Measurements from ENCODE around the gene KCNB1.

KCNB1 gene

GRCh38 chr20:49437057-49437456 is 45.4 kb downstream of the KCNB1 start:
- TF ChIP-seq, protein P1, sequence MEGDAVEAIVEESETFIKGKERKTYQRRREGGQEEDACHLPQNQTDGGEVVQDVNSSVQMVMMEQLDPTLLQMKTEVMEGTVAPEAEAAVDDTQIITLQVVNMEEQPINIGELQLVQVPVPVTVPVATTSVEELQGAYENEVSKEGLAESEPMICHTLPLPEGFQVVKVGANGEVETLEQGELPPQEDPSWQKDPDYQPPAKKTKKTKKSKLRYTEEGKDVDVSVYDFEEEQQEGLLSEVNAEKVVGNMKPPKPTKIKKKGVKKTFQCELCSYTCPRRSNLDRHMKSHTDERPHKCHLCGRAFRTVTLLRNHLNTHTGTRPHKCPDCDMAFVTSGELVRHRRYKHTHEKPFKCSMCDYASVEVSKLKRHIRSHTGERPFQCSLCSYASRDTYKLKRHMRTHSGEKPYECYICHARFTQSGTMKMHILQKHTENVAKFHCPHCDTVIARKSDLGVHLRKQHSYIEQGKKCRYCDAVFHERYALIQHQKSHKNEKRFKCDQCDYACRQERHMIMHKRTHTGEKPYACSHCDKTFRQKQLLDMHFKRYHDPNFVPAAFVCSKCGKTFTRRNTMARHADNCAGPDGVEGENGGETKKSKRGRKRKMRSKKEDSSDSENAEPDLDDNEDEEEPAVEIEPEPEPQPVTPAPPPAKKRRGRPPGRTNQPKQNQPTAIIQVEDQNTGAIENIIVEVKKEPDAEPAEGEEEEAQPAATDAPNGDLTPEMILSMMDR (conservative IDR thresholded peaks at IDR 0.05) = no peak
- no peak for TF ChIP-seq ZFX (IDR thresholded peaks at IDR 0.05)
- H3K27ac ChIP-seq = no peak overlapping the region

GRCh38 chr20:49435639-49436038 is 46.8 kb downstream of the KCNB1 start:
- no peak for TF ChIP-seq ZFX (IDR thresholded peaks at IDR 0.05)
- no peak overlapping the region for H3K27ac ChIP-seq

DNA sequence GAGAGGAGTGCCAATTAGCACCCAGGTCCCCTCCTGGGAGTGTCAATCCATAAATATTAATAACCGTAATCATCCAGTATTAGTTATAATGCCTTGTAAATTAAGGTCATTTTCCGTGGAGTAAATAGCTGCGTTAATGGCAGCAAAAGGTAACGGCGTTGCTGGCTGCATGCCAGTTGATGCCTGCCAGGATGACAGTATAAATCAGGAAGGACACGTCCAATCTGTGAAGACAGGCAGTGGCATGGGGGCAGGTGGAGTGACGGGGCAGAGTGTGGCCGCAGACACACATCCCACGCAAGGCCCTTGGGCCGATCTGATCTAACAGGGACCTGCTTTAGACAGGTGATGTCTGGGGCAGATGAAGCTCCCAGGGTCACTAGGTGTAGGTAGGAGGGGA is 49.1 kb downstream of the KCNB1 start:
- TF ChIP-seq, protein P1 (conservative IDR thresholded peaks at IDR 0.05) = no peak
- no peak for TF ChIP-seq ZFX (IDR thresholded peaks at IDR 0.05)
- no peak overlapping the region for H3K27ac ChIP-seq

- H3K27ac ChIP-seq = no peak overlapping the region
- TF ChIP-seq, protein P1 (conservative IDR thresholded peaks at IDR 0.05) = no peak
- TF ChIP-seq ZFX (IDR thresholded peaks at IDR 0.05) = no peak
These were observed 49.9 kb downstream of the KCNB1 start for GRCh38 chr20:49432550-49432949.

DNA sequence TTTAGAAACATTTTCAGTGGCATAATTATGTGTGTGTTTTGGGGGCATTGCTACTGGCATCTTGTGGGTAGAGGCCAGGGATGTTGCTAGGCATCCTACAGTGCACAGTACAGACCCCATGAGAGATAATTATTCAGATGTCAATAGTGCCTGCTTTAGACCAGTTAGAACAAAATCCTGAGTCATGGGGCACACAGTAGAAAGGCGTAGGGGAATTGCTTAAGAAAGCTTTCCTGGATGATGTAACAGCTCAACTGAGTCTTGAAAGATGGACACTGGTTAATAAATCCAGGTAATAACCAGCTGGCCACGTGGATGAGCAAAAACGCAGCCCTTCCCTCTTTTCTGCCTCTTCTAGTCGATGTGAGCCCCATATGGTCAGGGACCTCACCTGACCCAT is 51.1 kb downstream of the KCNB1 start:
- TF ChIP-seq, protein P1 (conservative IDR thresholded peaks at IDR 0.05) = no peak
- TF ChIP-seq ZFX (IDR thresholded peaks at IDR 0.05) = no peak
- H3K27ac ChIP-seq = no peak overlapping the region

DNA sequence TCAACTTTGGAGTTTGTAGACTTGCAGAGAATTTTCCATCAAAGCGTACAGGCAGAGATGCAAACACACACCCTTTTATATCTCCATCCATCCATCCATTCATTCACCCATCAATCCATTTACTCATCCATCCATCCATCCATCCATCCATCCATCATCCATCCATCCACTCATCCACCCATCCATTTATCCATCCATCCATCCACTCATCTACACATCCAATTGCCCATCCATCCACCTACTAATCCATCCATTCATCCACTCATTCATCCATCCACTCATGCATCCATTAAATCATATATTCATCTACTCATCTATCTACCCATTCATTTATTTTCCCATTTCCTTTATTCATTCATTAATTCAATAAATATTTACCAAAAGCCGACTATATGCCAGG is 52.1 kb downstream of the KCNB1 start:
- no peak overlapping the region for H3K27ac ChIP-seq
- no peak for TF ChIP-seq ZFX (IDR thresholded peaks at IDR 0.05)
- TF ChIP-seq, protein P1 (conservative IDR thresholded peaks at IDR 0.05) = no peak

DNA sequence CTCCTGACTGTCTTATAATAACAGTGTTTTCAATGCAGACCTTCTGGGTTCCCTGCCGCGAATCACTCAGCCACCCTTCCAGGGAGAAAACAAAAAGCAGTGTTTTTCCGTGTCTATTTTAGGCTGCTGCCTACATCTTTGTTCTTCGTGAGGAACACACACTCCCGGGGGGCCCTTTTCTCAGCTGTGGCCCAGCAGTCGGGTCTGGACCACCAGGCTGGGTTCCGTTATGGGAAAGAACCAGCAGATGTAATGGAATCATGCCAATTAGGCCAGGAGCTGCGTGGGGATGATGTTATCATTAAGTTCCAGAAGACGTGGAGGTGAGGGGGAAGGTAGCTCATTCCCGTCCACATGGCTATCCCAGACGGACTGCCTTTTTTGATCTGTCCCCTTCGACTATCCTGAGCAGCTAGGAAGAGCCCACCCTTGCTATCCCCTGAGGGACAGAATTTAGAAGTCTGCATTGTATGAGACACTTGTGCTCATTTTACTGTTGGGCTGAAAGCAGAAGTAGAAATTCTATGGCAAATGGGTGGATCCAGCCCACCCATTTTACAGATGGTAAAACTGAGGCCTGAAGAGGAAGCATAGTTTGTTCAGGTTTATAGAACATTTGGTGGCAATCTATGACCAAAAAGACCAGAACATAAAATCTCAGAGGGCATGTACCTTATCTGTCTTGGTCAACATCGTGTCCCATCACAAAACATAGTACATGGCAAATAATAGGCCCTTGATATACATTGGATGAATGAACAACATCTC is 54.5 kb downstream of the KCNB1 start:
- TF ChIP-seq, protein P1 (conservative IDR thresholded peaks at IDR 0.05) = no peak
- no peak for TF ChIP-seq ZFX (IDR thresholded peaks at IDR 0.05)
- H3K27ac ChIP-seq = no peak overlapping the region; the same call in 1 of the 2 replicates

DNA sequence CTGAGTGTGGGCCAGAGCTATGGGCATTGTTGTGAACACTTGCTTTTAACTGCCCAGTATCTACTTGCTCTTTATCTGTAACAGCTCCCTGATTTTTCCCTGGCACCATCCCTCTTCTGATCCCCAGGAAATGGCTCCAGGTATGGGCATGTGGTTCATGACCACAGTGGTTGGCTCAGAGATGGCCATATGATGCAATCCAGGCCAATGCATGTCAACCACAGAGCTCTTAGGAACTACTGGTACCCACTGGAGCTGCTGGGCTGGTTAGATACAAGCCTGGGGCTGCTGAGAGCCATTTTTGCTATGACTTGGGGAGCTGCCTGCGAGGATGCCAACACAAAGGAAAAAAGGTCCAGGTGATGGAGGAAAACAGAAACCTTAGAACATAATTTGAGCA is 55.6 kb downstream of the KCNB1 start:
- TF ChIP-seq, protein P1 (conservative IDR thresholded peaks at IDR 0.05) = no peak
- H3K27ac ChIP-seq = peak overlapping the region; percentile 2; the same call in 1 of the 2 replicates
